H1 (cell line): ENCODE results near the gene ICAM2. TPM values are rescaled to one million over a fixed set of nuclear protein-coding genes. Genes with fewer than 3 reads are reported as not detected.

Experiments used
- CTCF ChIA-PET: fragments of 300-600 bp; sonication (Branson Sonifier 250); formaldehyde crosslinking; loops from one replicate; lab custom pipeline; 2021; ENCODE audit not compliant: partially characterized antibody; lab: Charles Lee
- POLR2A ChIA-PET: fragments of 300-600 bp; sonication (Branson Sonifier 250); formaldehyde crosslinking; loops from one replicate; lab custom pipeline; 2021; ENCODE audit warnings: inconsistent platforms; ENCODE audit not compliant: partially characterized antibody; lab: Charles Lee
- DNase-seq, 2 experiments: peaks; one replicate each; pipeline versions ENCODE4 v3.0.0 to v3.0.0-alpha.2; 2010 to 2022; ENCODE audit warnings: low spot score in 2 of 2, low read depth in 1 of 2, mixed read lengths in 1 of 2
- FAIRE-seq: peaks from 2 replicates; lab custom pipeline; 2011; peaks lifted over from hg19 to GRCh38; lab: Jason Lieb, UNC
- H2AFZ ChIP-seq: 2 replicates; pipeline ENCODE4 v1.8.1; 2012; ENCODE audit warnings: low read length, inconsistent platforms
- H2AK5ac ChIP-seq: 2 replicates; pipeline ENCODE4 v1.6.1; 2013; ENCODE audit warnings: low read depth, low read length
- H2BK120ac ChIP-seq: replicated peaks from 2 replicates; pipeline ENCODE3; 2013; ENCODE audit warnings: low read depth, low read length, inconsistent platforms
- H2BK12ac ChIP-seq: 2 replicates; pipeline ENCODE4 v1.6.1; 2013; ENCODE audit warnings: low read depth, low read length
- H2BK15ac ChIP-seq: 2 replicates; pipeline ENCODE4 v1.6.1; 2013; ENCODE audit warnings: low read length
- H2BK20ac ChIP-seq: 2 replicates; pipeline ENCODE4 v1.6.1; 2013; ENCODE audit warnings: low read length
- H2BK5ac ChIP-seq: 2 replicates; pipeline ENCODE4 v1.6.1; 2013; ENCODE audit warnings: low read depth, low read length
- H3K14ac ChIP-seq: 2 replicates; pipeline ENCODE4 v1.6.1; 2013; ENCODE audit warnings: inconsistent platforms; ENCODE audit not compliant: insufficient read length
- H3K18ac ChIP-seq: 2 replicates; pipeline ENCODE4 v1.6.1; 2013; ENCODE audit warnings: low read length; ENCODE audit errors: extremely low read depth
- H3K23ac ChIP-seq: 2 replicates; pipeline ENCODE4 v1.6.1; 2013; ENCODE audit warnings: inconsistent platforms; ENCODE audit not compliant: insufficient read length
- H3K23me2 ChIP-seq: 2 replicates; pipeline ENCODE4 v1.6.1; 2013; ENCODE audit warnings: low read depth, low read length
- H3K27ac ChIP-seq: 2 replicates; pipeline ENCODE4 v1.6.1; 2011; ENCODE audit warnings: low read depth, low read length, inconsistent platforms
- H3K27me3 ChIP-seq, 4 experiments: replicated peaks in 1 of 4; 1 replicate in 1 of 4; 2 replicates in 3 of 4; pipeline versions ENCODE4 v1.6.1 to v1.8.1; 2011 to 2013; ENCODE audit warnings: low read length in 3 of 4, mild to moderate bottlenecking in 3 of 4, inconsistent platforms in 2 of 4, mixed read lengths in 2 of 4, moderate library complexity in 1 of 4; ENCODE audit not compliant: control insufficient read depth in 3 of 4, insufficient read depth in 3 of 4; ENCODE audit errors: extremely low read depth in 1 of 4
- H3K36me3 ChIP-seq, 4 experiments: 2 replicates each; pipeline versions ENCODE4 v1.6.1 to v1.8.1; 2011 to 2013; ENCODE audit warnings: mild to moderate bottlenecking in 4 of 4, low read length in 3 of 4, moderate library complexity in 2 of 4, control low read depth in 1 of 4, inconsistent platforms in 1 of 4; ENCODE audit not compliant: insufficient read depth in 4 of 4, control insufficient read depth in 2 of 4
- H3K4ac ChIP-seq: replicated peaks from 2 replicates; pipeline ENCODE3; 2013; ENCODE audit warnings: low read length, low read depth, mixed read lengths, inconsistent platforms; ENCODE audit not compliant: insufficient read length
- H3K4me1 ChIP-seq, 4 experiments: replicated peaks in 1 of 4; 1 replicate in 1 of 4; 2 replicates in 3 of 4; pipeline versions ENCODE4 v1.6.1 to v1.8.1; 2011 to 2013; ENCODE audit warnings: low read length in 3 of 4, inconsistent platforms in 2 of 4, mixed read lengths in 1 of 4; ENCODE audit not compliant: insufficient read depth in 4 of 4, control insufficient read depth in 3 of 4
- H3K4me2 ChIP-seq, 2 experiments: 2 replicates each; pipeline versions ENCODE4 v1.6.1 to v1.8.1; 2011 to 2013; ENCODE audit warnings: low read depth in 2 of 2, low read length in 2 of 2, control low read depth in 1 of 2, inconsistent platforms in 1 of 2, mild to moderate bottlenecking in 1 of 2; ENCODE audit not compliant: insufficient read depth in 1 of 2
- H3K4me3 ChIP-seq, 4 experiments: fragments of 200-600, 300-600 bp in 1 of 4; sonication (generic), shearing (Covaris generic), sonication (Bioruptor Twin) in 1 of 4; 2 replicates each; pipeline versions ENCODE4 v1.5.1 to v1.8.1; 2011 to 2016; ENCODE audit warnings: low read length in 4 of 4, low read depth in 3 of 4, control low read depth in 2 of 4, inconsistent platforms in 2 of 4, mild to moderate bottlenecking in 2 of 4, mixed read lengths in 1 of 4, moderate library complexity in 1 of 4; ENCODE audit not compliant: insufficient read depth in 2 of 4; ENCODE audit errors: extremely low read depth in 1 of 4
- H3K56ac ChIP-seq: replicated peaks from 2 replicates; pipeline ENCODE3; 2013; ENCODE audit warnings: low read depth, mild to moderate bottlenecking, mixed read lengths, low read length, inconsistent platforms; ENCODE audit not compliant: insufficient read length
- H3K79me1 ChIP-seq: 2 replicates; pipeline ENCODE4 v1.6.1; 2013; ENCODE audit warnings: low read depth, low read length, control low read depth
- H3K79me2 ChIP-seq, 2 experiments: 2 replicates each; pipeline versions ENCODE4 v1.6.1 to v1.8.1; 2012 to 2013; ENCODE audit warnings: low read length in 2 of 2, mild to moderate bottlenecking in 2 of 2, inconsistent platforms in 1 of 2; ENCODE audit not compliant: insufficient read depth in 2 of 2, control insufficient read depth in 1 of 2
- H3K9ac ChIP-seq, 4 experiments: replicated peaks in 1 of 4; 1 replicate in 1 of 4; 2 replicates in 3 of 4; pipeline versions ENCODE4 v1.6.1 to v1.8.1; 2011 to 2013; ENCODE audit warnings: low read depth in 3 of 4, low read length in 3 of 4, control low read depth in 2 of 4, mild to moderate bottlenecking in 2 of 4, moderate library complexity in 2 of 4, inconsistent platforms in 1 of 4; ENCODE audit errors: extremely low read depth in 1 of 4
- H3K9me3 ChIP-seq, 2 experiments: 2 replicates each; pipeline versions ENCODE4 v1.6.1 to v1.8.1; 2012 to 2013; ENCODE audit warnings: mild to moderate bottlenecking in 2 of 2, moderate library complexity in 2 of 2, control low read depth in 1 of 2, inconsistent platforms in 1 of 2, low read depth in 1 of 2, low read length in 1 of 2, mixed read lengths in 1 of 2; ENCODE audit not compliant: insufficient read depth in 2 of 2
- H4K20me1 ChIP-seq, 2 experiments: replicated peaks in 1 of 2; 2 replicates each; pipeline versions ENCODE3 to v1.8.1; 2011 to 2013; ENCODE audit warnings: inconsistent platforms in 2 of 2, low read length in 2 of 2, mild to moderate bottlenecking in 1 of 2; ENCODE audit not compliant: insufficient read depth in 2 of 2, control insufficient read depth in 1 of 2
- H4K5ac ChIP-seq: 2 replicates; pipeline ENCODE4 v1.6.1; 2013; ENCODE audit warnings: low read length, low read depth, mixed read lengths, inconsistent platforms; ENCODE audit not compliant: insufficient read length
- H4K8ac ChIP-seq: 2 replicates; pipeline ENCODE4 v1.8.0; 2013; ENCODE audit warnings: mild to moderate bottlenecking, moderate library complexity, low read length, inconsistent platforms; ENCODE audit not compliant: insufficient read depth; ENCODE audit errors: extremely low read depth
- H4K91ac ChIP-seq: replicated peaks from 2 replicates; pipeline ENCODE3; 2013; ENCODE audit warnings: low read length, mixed read lengths, inconsistent platforms; ENCODE audit not compliant: insufficient read length
- CTBP2 ChIP-seq: IDR thresholded peaks from 2 replicates; pipeline ENCODE4 v1.7.0; 2011; ENCODE audit warnings: borderline replicate concordance, mild to moderate bottlenecking, moderate library complexity, mixed read lengths, low read length; ENCODE audit not compliant: insufficient read depth, insufficient read length
- GABPA ChIP-seq: IDR thresholded peaks from 2 replicates; pipeline ENCODE4 v1.6.1; 2011; ENCODE audit warnings: mild to moderate bottlenecking, low read length, moderate library complexity, borderline replicate concordance; ENCODE audit not compliant: insufficient read depth
- POLR2AphosphoS5 ChIP-seq: IDR thresholded peaks from 2 replicates; pipeline ENCODE4 v1.6.1; 2011; ENCODE audit warnings: low read depth, low read length
- RNF2 ChIP-seq: fragments of 200-900, 300-1000 bp; sonication (generic); IDR thresholded peaks from 2 replicates; pipeline ENCODE4 v1.7.1; 2016; ENCODE audit warnings: borderline replicate concordance, low read depth, mild to moderate bottlenecking, antibody characterized with exemption, low read length; ENCODE audit not compliant: poor library complexity, severe bottlenecking; ENCODE audit errors: missing control alignments
- RXRA ChIP-seq: IDR thresholded peaks from 2 replicates; pipeline ENCODE4 v1.6.1; 2011; ENCODE audit warnings: low read depth, mild to moderate bottlenecking, low read length, moderate library complexity; ENCODE audit not compliant: insufficient read depth
- ZNF274 ChIP-seq: IDR thresholded peaks from 2 replicates; pipeline ENCODE4 v1.7.0; 2012; ENCODE audit warnings: low read length, borderline replicate concordance; ENCODE audit errors: extremely low read depth
- WGBS, 2 experiments: shearing (Covaris generic) in 1 of 2; methylation state at CpG; one replicate each; pipeline versions ENCODE4 v1.1.6 to v1.1.7; 2013 to 2015; ENCODE audit warnings: low lambda C conversion rate in 2 of 2, mixed read lengths in 2 of 2, inconsistent platforms in 1 of 2, low coverage in 1 of 2, missing lambda C conversion rate in 1 of 2; ENCODE audit not compliant: insufficient replicate concordance in 2 of 2, insufficient coverage in 1 of 2, insufficient read length in 1 of 2; ENCODE audit errors: extremely low coverage in 1 of 2, missing lambda C conversion rate in 1 of 2; 5-methylcytosine and 5-hydroxymethylcytosine counted together
- polyA plus RNA-seq, 7 experiments: library from polyadenylated mRNA; depleted of rRNA in 3 of 7; stranded (reverse) in 5 of 7; unstranded in 2 of 7; fragments of >200 nt in 5 of 7; fragments of 200-250 nt in 2 of 7; gene quantifications; 1 replicate in 5 of 7; 2 replicates in 1 of 7; 4 replicates in 1 of 7; pipeline versions ENCODE4 v1.2.1 to v1.2.3, GENCODE V29; 2011 to 2013; ENCODE audit warnings: missing spikeins in 2 of 7, mixed read lengths in 2 of 7
- total RNA-seq: library from RNA; stranded (reverse); fragmentation: NEBNext Ultra II Directional; extraction: Animal tissue kit (Norgen Biotek cat#: 25700); gene quantifications from 2 replicates; pipeline ENCODE4 v1.2.1, GENCODE V29; 2021

The ICAM2 gene
- total and polyA plus RNA-seq, 2 of the 8 experiments (the other 6 are each of a cell fraction or from before 2014, with no cell fraction given): 0.45 to 0.63 TPM

DNA sequence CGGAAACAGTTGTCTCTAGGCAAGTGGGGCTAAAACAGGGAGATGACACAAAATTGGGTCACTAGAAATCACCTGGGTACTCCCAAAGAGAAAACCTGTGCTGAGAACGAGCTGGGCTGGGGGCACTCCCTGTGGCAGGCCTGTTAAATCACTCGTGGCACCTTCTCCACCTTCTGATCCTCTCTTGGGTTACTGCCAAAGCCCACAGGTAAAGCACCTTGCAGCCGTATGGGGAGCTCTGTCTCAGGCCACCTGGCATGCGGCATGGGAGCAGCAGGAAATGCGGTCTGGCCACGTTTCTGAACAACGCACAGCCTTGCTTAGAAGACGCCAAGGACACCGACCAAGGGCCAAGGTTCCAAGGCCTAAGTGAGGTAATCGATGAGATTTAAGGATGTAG is 21.5 kb upstream of the ICAM2 start:
- H4K20me1 ChIP-seq: no peaks in the 10 kb centered on the region
- no peak for TF ChIP-seq ZNF274
- no peak for TF ChIP-seq GABPA
- TF ChIP-seq CTBP2: no peak
- TF ChIP-seq POLR2AphosphoS5: no peak
- no peak for TF ChIP-seq RNF2
- no peak for TF ChIP-seq RXRA

More for the DNA sequence above, 21.5 kb upstream of the ICAM2 start:
- H2BK12ac ChIP-seq: no peak overlapping the region
- H3K27me3 ChIP-seq: no peaks in the 10 kb centered on the region
- H2BK15ac ChIP-seq: no peak overlapping the region
- no peak overlapping the region for H3K56ac ChIP-seq
- H3K4me3 ChIP-seq: no peak overlapping the region
- no peak overlapping the region for H2BK120ac ChIP-seq
- FAIRE-seq (no peak), DNase-seq (no peak)
- CTCF ChIA-PET: interaction anchor here (0.7 to 8.5 kb wide), 13 partner anchors 9 to 153 kb away, joined by 3 to 105 read pairs (median 4); no protein-coding TSS in a partner anchor
- H4K5ac ChIP-seq: no peak overlapping the region
- POLR2A ChIA-PET: interaction anchor here (1.1 to 3.4 kb wide), 4 partner anchors 9 to 104 kb away, joined by 3 to 12 read pairs (median 3); no protein-coding TSS in a partner anchor
- no peak overlapping the region for H2BK5ac ChIP-seq
- H3K18ac ChIP-seq: no peak overlapping the region
- no peak overlapping the region for H3K9ac ChIP-seq
- H3K79me1 ChIP-seq: no peaks in the 10 kb centered on the region; the same call in 1 of the 2 replicates
- no peaks in the 10 kb centered on the region for H3K36me3 ChIP-seq
- no peak overlapping the region for H3K23ac ChIP-seq
- H3K4ac ChIP-seq: no peak overlapping the region
- H4K91ac ChIP-seq: no peak overlapping the region
- no peak overlapping the region for H3K14ac ChIP-seq
- no peak overlapping the region for H2AFZ ChIP-seq
- no peaks in the 10 kb centered on the region for H3K4me1 ChIP-seq
- no peaks in the 10 kb centered on the region for H3K79me2 ChIP-seq
- no peak overlapping the region for H2BK20ac ChIP-seq
- H3K9me3 ChIP-seq: no peaks in the 10 kb centered on the region
- no peaks in the 10 kb centered on the region for H3K23me2 ChIP-seq
- WGBS, 2 experiments: 70% methylated on average over 11 of the region's 11 CpGs; no CpG with 5 or more reads in 1 of the 2 experiments
- no peak overlapping the region for H3K4me2 ChIP-seq
- H3K27ac ChIP-seq: no peak overlapping the region
- H4K8ac ChIP-seq: no peak overlapping the region
- no peak overlapping the region for H2AK5ac ChIP-seq
